Stromal cell of bone marrow (primary cell): ENCODE results near the gene SNX9.
"Not testable (repeated sequence)": the region's sequence is repeated elsewhere in the genome, so short reads cannot be mapped to it uniquely, and the experiment has no call there.

Source experiments
- DNase-seq: peaks from one replicate; pipeline ENCODE4 v3.0.0-alpha.2; 2012; ENCODE audit warnings: low read depth

The SNX9 gene

GRCh38 chr6:157887892-157888291 lies 64.8 kb downstream of the SNX9 start:
- no peak for DNase-seq

- DNase-seq = no peak
Observed at GRCh38 chr6:157891544-157892362, 68.7 kb downstream of the SNX9 start.

- DNase-seq = no peak
Observed at GRCh38 chr6:157892363-157892877, 69.4 kb downstream of the SNX9 start.

GRCh38 chr6:157893238-157893637 lies 70.2 kb downstream of the SNX9 start:
- DNase-seq = no peak

- DNase-seq = no peak
Observed at GRCh38 chr6:157895585-157895984, 72.5 kb downstream of the SNX9 start.

- DNase-seq = no peak
Observed at GRCh38 chr6:157896932-157897331, 73.9 kb downstream of the SNX9 start.

- no peak for DNase-seq
Observed at GRCh38 chr6:157898169-157898568, 75.1 kb downstream of the SNX9 start.

- DNase-seq = no peak
Observed at GRCh38 chr6:157898640-157899039, 75.6 kb downstream of the SNX9 start.

- not testable (repeated sequence) for DNase-seq
Observed at GRCh38 chr6:157900262-157900661, 77.2 kb downstream of the SNX9 start.

GRCh38 chr6:157900751-157901150 lies 77.7 kb downstream of the SNX9 start:
- not testable (repeated sequence) for DNase-seq

- no peak for DNase-seq
Observed at GRCh38 chr6:157904999-157905398, 82.0 kb downstream of the SNX9 start.

- DNase-seq = no peak
Observed at GRCh38 chr6:157905590-157906342, 82.7 kb downstream of the SNX9 start.

- DNase-seq = no peak
Observed at GRCh38 chr6:157906537-157907061, 83.6 kb downstream of the SNX9 start.

- DNase-seq = no peak
Observed at GRCh38 chr6:157907651-157908050, 84.6 kb downstream of the SNX9 start.

- DNase-seq = no peak
Observed at GRCh38 chr6:157908369-157909281, 85.6 kb downstream of the SNX9 start.

- no peak for DNase-seq
Observed at GRCh38 chr6:157909282-157909664, 86.2 kb downstream of the SNX9 start.

GRCh38 chr6:157911278-157911677 lies 88.2 kb downstream of the SNX9 start:
- DNase-seq = no peak

GRCh38 chr6:157911786-157912185 lies 88.7 kb downstream of the SNX9 start:
- DNase-seq = no peak

GRCh38 chr6:157912326-157912725 lies 89.3 kb downstream of the SNX9 start:
- DNase-seq = peak; percentile 84

- peak; percentile 76 for DNase-seq
Observed at GRCh38 chr6:157921685-157922367, 98.8 kb downstream of the SNX9 start.

GRCh38 chr6:157925771-157926170 lies 102.7 kb downstream of the SNX9 start:
- no peak for DNase-seq
